Skeletal muscle satellite cell (primary cell): ENCODE results near the gene RNU1-4.
"Not testable (repeated sequence)": the region's sequence is repeated elsewhere in the genome, so short reads cannot be mapped to it uniquely, and the experiment has no call there.

ENCODE experiments used
- H3K27me3 ChIP-seq: 2 replicates; pipeline ENCODE4 v1.7.0; 2013; ENCODE audit warnings: low read length; ENCODE audit not compliant: control insufficient read depth, insufficient read depth
- H3K36me3 ChIP-seq: 2 replicates; pipeline ENCODE4 v1.7.0; 2013; ENCODE audit warnings: mild to moderate bottlenecking, control low read depth, low read length; ENCODE audit not compliant: insufficient read depth
- H3K4me1 ChIP-seq: 2 replicates; pipeline ENCODE4 v1.7.0; 2013; ENCODE audit warnings: low read length; ENCODE audit not compliant: control insufficient read depth, insufficient read depth
- H3K4me2 ChIP-seq: 2 replicates; pipeline ENCODE4 v1.7.0; 2013; ENCODE audit warnings: mild to moderate bottlenecking, low read length
- H3K4me3 ChIP-seq: 2 replicates; pipeline ENCODE4 v1.7.0; 2013; ENCODE audit warnings: low read length
- H3K9ac ChIP-seq: 2 replicates; pipeline ENCODE4 v1.7.0; 2013; ENCODE audit warnings: mild to moderate bottlenecking, low read depth, low read length, moderate library complexity
- H3K9me3 ChIP-seq: replicated peaks from 2 replicates; pipeline ENCODE4 v1.7.0; 2013; ENCODE audit warnings: mild to moderate bottlenecking, control low read depth, low read length

RNU1-4 gene

DNA sequence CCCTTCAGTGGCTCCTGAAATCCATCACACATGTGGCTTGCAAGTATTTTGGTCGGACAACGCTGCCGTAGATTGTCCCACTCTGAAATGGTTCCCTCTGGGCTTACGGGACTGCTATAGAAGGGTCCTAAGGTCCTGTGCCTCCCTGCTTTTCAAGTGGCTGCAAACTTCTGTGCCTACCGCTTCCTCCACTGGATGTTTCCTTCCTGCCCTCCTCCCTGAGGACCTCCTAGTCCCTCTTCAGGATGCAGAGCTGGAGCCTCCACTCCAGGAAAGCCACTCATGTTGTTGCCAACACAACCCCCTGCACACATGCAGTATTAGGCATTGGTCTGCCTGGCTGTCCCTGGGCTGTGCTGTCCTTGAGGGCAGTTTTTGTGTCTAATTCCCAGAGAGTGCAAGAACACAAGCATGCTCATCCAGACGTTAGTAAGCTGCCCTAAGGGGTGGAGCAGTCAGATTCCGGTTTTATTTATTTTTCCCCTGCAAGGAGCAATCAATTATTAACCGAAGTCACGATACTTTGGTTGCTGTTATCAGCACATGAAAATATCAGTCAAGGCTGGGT, 26.5 kb downstream of the RNU1-4 start:
- not testable (repeated sequence) for H3K36me3 ChIP-seq, H3K9me3 ChIP-seq, H3K4me2 ChIP-seq, H3K9ac ChIP-seq, H3K4me1 ChIP-seq, H3K4me3 ChIP-seq
- peaks cover 10% of the 10 kb centered on the region for H3K27me3 ChIP-seq

DNA sequence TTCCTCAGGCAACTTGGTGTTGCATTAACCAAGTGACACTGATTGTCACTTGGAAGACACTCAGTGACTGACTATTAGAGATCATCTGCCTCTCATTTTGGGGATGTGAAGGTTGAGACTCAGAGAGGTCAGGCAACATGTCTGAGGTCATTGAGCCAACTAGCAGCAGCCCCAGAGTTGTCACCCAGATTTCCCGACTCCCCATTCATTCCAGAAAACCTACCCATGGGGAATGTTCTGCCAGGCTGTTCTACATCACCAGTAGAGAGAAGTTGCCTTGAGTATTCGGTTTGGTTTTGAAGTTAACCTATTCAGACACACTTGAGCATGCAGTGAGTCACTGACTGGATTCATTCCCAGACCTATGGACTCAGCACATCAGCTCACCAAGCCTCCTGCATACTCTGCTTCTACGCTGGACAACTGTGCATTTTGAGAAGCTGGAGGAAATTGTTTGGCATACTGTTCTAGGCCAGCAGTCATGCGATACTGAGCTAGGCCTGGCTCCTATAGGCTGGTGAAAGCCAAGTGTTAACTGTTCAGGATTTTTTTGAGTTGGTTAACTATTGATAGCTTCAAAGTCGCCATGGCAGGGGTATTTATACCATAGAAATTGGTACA, 29.9 kb downstream of the RNU1-4 start:
- H3K4me2 ChIP-seq, H3K36me3 ChIP-seq, H3K4me3 ChIP-seq, H3K4me1 ChIP-seq, H3K27me3 ChIP-seq, H3K9ac ChIP-seq, H3K9me3 ChIP-seq: not testable (repeated sequence)

DNA sequence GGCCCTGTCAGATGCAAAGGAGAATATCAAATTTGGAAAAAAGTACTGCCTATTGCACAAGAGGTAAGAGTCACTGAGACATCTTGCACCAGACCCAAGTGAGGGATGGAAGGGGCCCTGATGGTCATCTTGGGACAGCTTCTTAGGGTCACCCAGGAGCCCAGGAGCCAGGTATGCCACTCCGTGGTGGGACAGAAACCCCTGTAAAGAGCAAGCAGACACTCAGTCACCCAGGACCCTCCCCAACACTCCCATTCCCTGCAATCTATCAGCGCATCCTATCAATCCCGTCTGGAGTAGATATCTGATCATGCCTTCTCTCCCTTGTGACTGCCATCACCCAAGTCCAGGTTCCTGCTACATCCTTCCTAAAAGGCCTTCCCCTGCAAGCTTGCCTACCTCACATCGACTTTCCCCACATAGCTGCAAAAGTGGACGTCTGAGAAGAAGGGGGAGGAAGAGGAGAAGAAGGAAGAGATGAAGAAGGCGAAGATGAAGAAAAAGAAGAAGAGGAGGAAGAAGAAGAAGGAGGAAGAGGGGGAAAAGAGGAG, 30.7 kb downstream of the RNU1-4 start:
- H3K9ac ChIP-seq, H3K36me3 ChIP-seq, H3K4me3 ChIP-seq, H3K27me3 ChIP-seq, H3K4me1 ChIP-seq, H3K9me3 ChIP-seq, H3K4me2 ChIP-seq: not testable (repeated sequence)

DNA sequence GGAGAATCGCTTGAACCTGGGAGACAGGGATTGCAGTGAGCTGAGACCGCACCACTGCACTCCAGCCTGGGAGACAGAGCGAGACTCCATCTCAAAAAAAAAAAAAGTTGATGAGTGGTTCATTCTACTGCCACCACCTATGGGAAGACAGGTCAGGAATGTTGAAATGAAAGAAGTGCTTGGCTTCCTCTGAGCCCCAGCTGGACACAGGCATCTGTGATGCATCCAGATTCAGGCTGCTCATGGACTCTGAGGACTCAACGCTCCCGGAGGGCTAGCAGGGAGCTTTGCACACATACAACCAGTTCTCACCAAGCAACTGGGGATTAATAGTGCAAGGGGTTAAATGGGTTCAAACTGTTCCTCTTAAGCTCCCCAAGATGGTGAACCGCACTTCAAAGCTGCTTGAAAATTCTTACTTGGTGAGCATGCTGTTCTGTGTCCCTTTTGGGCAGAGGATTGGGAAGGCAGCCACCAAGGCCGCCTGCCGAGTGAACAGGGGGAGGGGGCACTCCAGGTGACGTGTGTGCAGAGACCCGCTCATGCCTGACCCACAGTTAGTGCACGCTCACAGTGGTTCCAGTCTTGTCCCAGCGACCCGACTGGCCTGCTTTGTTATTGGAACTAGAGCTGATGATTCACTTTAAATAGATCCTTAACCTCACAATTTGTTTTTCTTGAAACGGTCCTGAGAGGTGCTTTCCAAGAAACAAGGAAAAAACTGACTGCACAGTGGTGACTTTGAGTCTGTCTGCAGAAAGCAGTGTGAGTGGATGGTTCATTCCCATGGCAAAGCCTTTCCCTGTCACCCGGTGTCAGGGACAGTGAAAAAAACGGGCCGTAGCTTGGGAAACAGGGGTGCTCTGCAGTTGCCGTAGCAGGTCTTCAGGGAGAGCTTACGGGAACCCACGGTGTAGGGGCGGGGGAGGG, 32.2 kb downstream of the RNU1-4 start:
- H3K9ac ChIP-seq, H3K4me2 ChIP-seq, H3K4me3 ChIP-seq, H3K4me1 ChIP-seq, H3K36me3 ChIP-seq, H3K27me3 ChIP-seq, H3K9me3 ChIP-seq: not testable (repeated sequence)

DNA sequence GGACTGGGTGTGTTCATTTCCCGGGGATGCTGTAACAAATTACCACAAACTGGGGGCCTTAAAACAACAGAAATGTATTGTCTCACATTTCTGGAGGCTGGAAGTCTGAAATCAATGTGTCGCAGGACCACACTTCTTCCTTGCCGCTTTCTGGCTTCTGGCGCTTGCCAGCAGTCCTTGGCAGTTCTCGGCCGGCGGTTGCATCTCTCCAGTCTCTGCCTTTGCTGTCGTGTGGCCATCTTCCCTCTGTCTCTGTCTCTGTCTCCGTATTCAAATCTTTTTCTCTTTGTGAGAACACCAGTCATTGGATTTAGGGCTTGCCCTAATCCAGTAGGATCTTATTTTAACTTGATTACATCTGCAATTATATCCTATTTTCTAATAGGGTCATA, 32.9 kb downstream of the RNU1-4 start:
- not testable (repeated sequence) for H3K36me3 ChIP-seq, H3K9ac ChIP-seq, H3K4me1 ChIP-seq, H3K4me3 ChIP-seq, H3K4me2 ChIP-seq, H3K9me3 ChIP-seq, H3K27me3 ChIP-seq

DNA sequence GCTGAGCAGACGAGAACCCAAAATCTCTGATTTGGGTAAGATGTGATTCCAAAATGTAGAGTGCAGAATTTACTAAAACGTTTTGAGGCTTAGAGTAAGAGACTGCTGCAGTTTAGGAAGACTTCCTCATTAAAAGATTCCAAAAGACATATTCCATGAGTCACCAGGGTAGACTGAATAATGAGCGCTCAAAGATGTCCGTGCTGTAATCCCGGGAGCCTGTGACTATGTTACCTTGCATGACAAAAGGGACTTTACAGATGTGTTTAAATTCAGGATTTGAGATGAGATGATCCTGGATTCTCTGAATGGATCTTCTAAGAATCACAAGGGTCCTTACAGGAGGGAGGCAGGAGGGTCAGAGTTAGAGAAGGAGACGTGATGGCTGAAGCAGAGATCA, 33.4 kb downstream of the RNU1-4 start:
- H3K9me3 ChIP-seq, H3K4me2 ChIP-seq, H3K4me3 ChIP-seq, H3K9ac ChIP-seq, H3K36me3 ChIP-seq, H3K27me3 ChIP-seq, H3K4me1 ChIP-seq: not testable (repeated sequence)

DNA sequence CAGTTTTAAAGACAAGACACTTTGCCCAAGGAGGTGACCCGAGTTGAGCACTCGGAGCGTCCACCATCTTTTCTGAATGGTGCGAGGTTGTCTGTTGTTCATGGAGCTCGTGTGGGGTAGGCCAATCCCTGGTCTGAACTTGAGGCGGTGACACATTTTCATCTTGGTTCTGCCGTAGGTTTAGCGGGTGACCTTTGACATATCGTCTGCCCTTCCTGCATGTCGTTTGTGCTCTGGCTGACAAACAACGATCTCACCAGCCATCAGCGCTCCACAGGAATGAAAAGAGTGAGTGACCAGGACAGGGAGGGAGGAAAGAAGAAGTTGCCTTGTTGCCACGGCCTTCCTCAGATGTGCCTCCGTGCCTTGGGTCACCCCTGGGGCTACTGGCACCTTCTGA, 34.5 kb downstream of the RNU1-4 start:
- H3K9ac ChIP-seq, H3K36me3 ChIP-seq, H3K4me2 ChIP-seq, H3K4me1 ChIP-seq, H3K4me3 ChIP-seq, H3K27me3 ChIP-seq, H3K9me3 ChIP-seq: not testable (repeated sequence)

DNA sequence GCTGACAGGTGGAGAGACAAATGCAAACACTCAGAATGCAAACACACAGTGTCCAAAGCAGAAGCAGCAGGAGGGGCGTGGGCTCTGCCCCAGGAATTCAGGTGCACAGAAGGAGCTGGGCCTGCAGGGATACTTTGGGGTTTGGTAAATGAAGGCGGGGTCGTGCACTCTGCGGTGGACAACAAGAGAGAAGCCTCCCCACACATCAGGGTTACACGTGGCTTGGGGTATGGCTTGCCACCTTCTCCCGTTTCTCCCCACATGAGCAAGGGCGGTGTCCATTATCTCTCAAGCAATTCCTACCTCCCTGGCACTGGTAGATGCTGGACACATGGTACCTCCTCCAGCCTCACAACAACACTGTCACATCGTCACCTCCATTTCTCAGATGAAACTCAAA, 35.0 kb downstream of the RNU1-4 start:
- H3K36me3 ChIP-seq, H3K9ac ChIP-seq, H3K4me3 ChIP-seq, H3K27me3 ChIP-seq, H3K4me1 ChIP-seq, H3K9me3 ChIP-seq, H3K4me2 ChIP-seq: not testable (repeated sequence)

DNA sequence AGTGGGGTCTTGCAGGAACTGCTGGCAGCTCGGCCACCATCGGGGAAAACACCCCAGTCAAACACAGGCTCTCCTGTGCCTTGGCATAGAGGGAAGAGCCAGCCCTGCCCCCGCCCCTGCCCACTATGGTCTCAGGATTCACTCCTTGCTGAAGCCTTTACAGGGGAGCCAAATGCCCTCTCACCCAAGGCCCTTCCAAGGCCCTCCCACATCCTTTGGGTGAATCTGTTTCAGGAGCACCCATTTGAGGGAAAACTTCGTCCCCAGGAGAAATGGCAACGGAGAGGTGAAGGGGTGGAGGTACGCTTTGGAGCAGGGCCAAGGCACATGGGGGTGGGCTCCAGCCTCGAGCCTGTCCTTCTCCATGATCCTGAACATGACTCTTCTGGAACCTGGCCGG, 35.9 kb downstream of the RNU1-4 start:
- not testable (repeated sequence) for H3K4me1 ChIP-seq, H3K4me2 ChIP-seq, H3K4me3 ChIP-seq, H3K9me3 ChIP-seq, H3K27me3 ChIP-seq, H3K9ac ChIP-seq, H3K36me3 ChIP-seq

DNA sequence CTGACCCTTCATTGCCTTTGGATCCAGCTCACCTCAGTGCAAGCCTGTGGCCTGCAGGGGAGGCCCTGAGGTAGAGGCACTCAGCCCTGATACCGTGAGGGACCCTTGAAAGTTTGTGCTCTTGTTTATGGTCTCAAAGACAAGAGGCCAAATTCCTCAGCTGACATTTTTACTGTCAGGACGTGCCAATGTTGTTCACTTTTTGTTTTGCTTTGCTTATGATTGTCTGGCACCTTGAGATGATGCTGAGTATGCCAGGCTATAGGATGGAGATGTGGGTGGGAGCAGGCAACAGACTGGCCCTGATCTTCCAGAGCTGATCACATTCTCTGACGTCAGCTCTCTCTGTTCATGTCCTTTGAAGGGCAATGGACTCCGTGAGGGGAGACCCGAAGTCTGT, 36.5 kb downstream of the RNU1-4 start:
- not testable (repeated sequence) for H3K9ac ChIP-seq, H3K9me3 ChIP-seq, H3K4me2 ChIP-seq, H3K4me1 ChIP-seq, H3K4me3 ChIP-seq, H3K27me3 ChIP-seq, H3K36me3 ChIP-seq

DNA sequence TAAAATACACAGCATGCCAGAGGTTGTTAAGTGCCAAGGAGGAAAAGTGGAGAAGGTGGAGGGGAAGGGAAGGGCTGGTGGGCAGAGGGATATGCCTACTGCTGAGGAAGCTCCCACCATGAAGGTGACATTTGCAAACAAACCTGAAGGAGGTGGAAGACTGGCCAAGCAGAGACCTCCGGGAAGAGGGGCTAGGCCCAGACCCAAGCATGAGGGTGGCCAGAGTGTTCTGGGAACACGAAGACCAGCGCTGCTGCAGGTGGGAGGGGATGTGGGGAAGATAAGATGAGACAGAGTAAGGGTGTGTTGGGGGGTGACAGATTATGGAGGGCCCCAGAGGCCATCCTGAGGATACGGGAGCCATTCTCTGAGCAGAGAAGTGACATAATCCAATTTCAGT, 37.5 kb downstream of the RNU1-4 start:
- not testable (repeated sequence) for H3K4me1 ChIP-seq, H3K4me3 ChIP-seq, H3K4me2 ChIP-seq, H3K27me3 ChIP-seq, H3K9me3 ChIP-seq, H3K36me3 ChIP-seq, H3K9ac ChIP-seq

DNA sequence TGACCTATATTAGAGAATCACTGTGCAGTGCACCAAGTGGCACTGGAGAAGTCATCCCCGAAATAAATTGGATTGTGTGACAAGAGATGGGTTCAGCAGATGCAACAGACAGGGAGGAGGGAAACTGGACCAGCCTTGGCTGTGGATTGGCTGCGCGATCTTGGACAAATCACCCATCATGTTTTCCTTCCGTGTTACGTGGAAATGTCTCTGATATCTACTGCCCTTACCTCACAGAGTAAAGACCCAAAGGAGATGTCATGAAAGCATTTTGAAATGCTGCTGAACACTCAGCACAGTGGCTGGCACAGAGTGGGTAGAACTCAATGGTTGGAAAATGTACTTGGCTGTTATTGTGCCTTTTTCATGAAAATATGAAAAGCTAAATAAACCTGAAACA, 39.2 kb downstream of the RNU1-4 start:
- not testable (repeated sequence) for H3K27me3 ChIP-seq, H3K9ac ChIP-seq

More for the DNA sequence above, 39.2 kb downstream of the RNU1-4 start:
- not testable (repeated sequence) for H3K36me3 ChIP-seq, H3K9me3 ChIP-seq, H3K4me3 ChIP-seq, H3K4me2 ChIP-seq, H3K4me1 ChIP-seq
